Measurements from ENCODE around the gene ARHGAP28.

Gene ARHGAP28

GRCh38 chr18:6961331-6961730 lies 231.8 kb downstream of the ARHGAP28 start:
- Histone ChIP-seq H3K4me1 (ENCODE audit: control insufficient read depth in 1 of 2, insufficient read depth in 1 of 2, low read depth in 1 of 2, low read length in 1 of 2) (peaks cover 0 to 6% of the 10 kb centered on the region in 2 experiments), H3K36me3 (no peaks in the 10 kb centered on the region), H3K27me3 (no peaks in the 10 kb centered on the region), H3K9me3 (no peaks in the 10 kb centered on the region), H3K4me3 (ENCODE audit: low read depth in 1 of 2, low read length in 1 of 2) (no peak overlapping the region), H3K27ac (no peak overlapping the region)
- TF ChIP-seq, protein P1, sequence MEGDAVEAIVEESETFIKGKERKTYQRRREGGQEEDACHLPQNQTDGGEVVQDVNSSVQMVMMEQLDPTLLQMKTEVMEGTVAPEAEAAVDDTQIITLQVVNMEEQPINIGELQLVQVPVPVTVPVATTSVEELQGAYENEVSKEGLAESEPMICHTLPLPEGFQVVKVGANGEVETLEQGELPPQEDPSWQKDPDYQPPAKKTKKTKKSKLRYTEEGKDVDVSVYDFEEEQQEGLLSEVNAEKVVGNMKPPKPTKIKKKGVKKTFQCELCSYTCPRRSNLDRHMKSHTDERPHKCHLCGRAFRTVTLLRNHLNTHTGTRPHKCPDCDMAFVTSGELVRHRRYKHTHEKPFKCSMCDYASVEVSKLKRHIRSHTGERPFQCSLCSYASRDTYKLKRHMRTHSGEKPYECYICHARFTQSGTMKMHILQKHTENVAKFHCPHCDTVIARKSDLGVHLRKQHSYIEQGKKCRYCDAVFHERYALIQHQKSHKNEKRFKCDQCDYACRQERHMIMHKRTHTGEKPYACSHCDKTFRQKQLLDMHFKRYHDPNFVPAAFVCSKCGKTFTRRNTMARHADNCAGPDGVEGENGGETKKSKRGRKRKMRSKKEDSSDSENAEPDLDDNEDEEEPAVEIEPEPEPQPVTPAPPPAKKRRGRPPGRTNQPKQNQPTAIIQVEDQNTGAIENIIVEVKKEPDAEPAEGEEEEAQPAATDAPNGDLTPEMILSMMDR (IDR thresholded peaks at IDR 0.05): no peak

DNA sequence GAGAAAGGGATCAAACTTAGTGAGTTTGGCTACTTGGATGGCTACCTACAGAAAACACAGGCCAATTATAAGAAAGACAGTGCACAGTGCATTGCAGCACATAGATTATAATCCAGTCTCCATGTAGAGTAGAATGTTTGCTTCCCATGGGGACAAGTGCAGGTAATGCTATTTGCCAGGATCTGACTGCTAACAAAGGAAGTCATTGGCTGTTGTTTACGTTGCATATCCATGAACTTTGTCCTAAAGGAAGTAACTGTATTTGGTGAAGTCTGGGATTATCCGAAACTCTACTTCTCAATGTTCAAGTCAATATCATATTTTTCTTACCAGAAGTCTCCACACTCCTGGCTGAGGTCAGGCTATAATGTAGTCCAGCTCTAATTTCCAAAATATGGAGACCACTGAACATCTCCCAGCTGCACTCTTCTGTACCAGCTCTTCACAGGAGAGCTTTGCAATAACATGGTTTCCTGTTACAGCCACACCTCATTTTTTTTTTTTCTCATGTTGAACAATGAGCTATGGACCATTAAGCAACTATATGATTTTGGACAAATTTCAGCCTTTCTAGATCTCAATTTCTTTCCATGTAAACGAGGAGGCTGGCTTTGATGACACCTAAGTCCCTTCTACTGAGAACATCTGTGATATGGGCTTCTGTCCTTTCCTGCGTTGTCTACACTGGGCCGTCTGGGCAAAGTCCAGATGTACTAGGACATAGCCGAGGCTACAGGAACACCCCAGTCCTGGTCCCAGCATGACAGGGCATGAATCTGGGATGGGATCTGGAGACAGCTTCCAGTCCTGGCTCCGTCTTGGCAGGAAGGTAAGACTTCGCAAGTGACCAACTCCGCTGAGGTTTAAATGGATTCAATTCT lies 233.3 kb downstream of the ARHGAP28 start:
- TF ChIP-seq, protein P1 (IDR thresholded peaks at IDR 0.05): no peak
- Histone ChIP-seq H3K4me1 (ENCODE audit: control insufficient read depth in 1 of 2, insufficient read depth in 1 of 2, low read depth in 1 of 2, low read length in 1 of 2) (peaks cover 0 to 6% of the 10 kb centered on the region in 2 experiments), H3K27me3 (no peaks in the 10 kb centered on the region), H3K4me3 (ENCODE audit: low read depth in 1 of 2, low read length in 1 of 2) (no peak overlapping the region), H3K27ac (no peak overlapping the region), H3K36me3 (no peaks in the 10 kb centered on the region), H3K9me3 (no peaks in the 10 kb centered on the region)

GRCh38 chr18:6963452-6964097 lies 234.1 kb downstream of the ARHGAP28 start:
- Histone ChIP-seq H3K36me3 (no peaks in the 10 kb centered on the region), H3K27me3 (no peaks in the 10 kb centered on the region), H3K9me3 (no peaks in the 10 kb centered on the region), H3K4me3 (ENCODE audit: low read depth in 1 of 2, low read length in 1 of 2) (no peak overlapping the region), H3K27ac (no peak overlapping the region), H3K4me1 (ENCODE audit: control insufficient read depth in 1 of 2, insufficient read depth in 1 of 2, low read depth in 1 of 2, low read length in 1 of 2) (peaks cover 0 to 6% of the 10 kb centered on the region in 2 experiments)
- TF ChIP-seq, protein P1 (IDR thresholded peaks at IDR 0.05): no peak
